Astrocyte of the hippocampus (primary cell): ENCODE measurements around the gene TRAPPC3L.
A peak's percentile ranks its signal among the peaks of the same experiment; 100 is the strongest.

ENCODE experiments used
- DNase-seq: peaks from one replicate; pipeline ENCODE4 v3.0.0; 2011; ENCODE audit warnings: low read depth, low spot score

Gene TRAPPC3L

DNA sequence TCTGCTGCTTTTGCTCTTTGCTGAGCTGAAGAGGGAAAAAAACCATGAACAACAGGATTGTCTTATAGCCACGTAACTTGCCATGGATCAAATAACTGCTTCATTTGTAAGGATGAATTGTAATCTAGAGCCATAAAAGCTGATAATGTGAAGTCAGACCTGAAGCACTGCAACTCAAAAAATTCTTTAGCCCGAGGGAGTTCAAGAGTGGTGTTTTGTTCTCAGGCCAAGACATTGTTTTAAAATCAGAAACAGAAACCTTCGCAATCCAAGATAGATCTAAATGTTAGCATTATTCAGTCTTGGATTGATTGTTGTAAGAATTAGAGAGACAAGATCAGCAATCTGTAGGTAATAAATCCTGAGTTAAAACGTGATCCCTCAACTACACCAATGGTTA, at the start of gene TRAPPC3L:
TSS of gene TRAPPC3L (minus strand) at position 34 of the 400 bp plus-strand sequence. CDS start 170 bp downstream, outside the sequence.
- DNase-seq: no peak

- DNase-seq: no peak
Measured at GRCh38 chr6:116595247-116595646, 49.8 kb upstream of the TRAPPC3L start.

- no peak for DNase-seq
Measured at GRCh38 chr6:116586738-116587137, 41.3 kb upstream of the TRAPPC3L start.

- no peak for DNase-seq
Measured at GRCh38 chr6:116586276-116586675, 40.8 kb upstream of the TRAPPC3L start.

DNA sequence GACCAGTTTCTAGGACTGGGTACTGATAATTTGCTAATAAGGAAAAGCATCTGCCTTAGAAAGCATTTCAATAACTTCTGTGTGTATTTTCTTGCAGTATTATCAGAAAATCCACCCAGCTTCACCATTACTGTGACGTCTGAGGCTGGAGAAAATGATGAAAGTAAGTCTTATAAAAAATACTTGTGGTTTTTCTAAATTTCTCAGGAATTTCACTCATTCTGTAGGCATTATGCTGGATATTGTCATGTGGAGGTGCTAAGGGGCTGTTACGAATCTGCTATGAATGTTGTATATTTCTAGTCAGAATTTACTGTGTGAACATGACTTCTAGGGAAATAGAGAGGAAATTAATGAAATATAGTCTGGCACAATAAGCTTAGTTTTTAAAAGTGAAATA, 34.7 kb upstream of the TRAPPC3L start:
- DNase-seq: peak; percentile 68

- no peak for DNase-seq
Measured at GRCh38 chr6:116579143-116579542, 33.7 kb upstream of the TRAPPC3L start.

- DNase-seq: no peak
Measured at GRCh38 chr6:116578335-116578734, 32.9 kb upstream of the TRAPPC3L start.

DNA sequence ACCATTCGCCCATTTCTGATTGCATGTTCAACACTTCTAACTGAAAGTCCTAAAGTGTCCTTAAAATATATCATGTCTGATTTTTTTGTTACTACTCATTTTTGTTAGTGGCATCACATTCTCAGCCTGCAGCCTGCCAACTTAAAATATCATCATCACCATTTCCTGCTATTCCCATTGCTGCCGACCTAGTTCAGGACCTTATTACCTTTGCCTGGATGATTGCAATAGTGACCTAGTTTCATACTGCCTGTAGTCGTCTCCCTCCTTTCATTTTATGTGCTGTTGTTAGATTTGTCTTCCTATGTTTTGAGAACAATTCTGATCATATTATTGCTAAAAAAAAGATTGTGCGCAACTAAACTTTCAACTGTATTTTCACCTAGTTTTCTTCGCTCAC, 32.0 kb upstream of the TRAPPC3L start:
- DNase-seq: no peak

- DNase-seq: no peak
Measured at GRCh38 chr6:116575227-116575626, 29.7 kb upstream of the TRAPPC3L start.

- peak; percentile 56 for DNase-seq
Measured at GRCh38 chr6:116572162-116572561, 26.7 kb upstream of the TRAPPC3L start.

GRCh38 chr6:116571683-116572000, 26.2 kb upstream of the TRAPPC3L start:
- no peak for DNase-seq

DNA sequence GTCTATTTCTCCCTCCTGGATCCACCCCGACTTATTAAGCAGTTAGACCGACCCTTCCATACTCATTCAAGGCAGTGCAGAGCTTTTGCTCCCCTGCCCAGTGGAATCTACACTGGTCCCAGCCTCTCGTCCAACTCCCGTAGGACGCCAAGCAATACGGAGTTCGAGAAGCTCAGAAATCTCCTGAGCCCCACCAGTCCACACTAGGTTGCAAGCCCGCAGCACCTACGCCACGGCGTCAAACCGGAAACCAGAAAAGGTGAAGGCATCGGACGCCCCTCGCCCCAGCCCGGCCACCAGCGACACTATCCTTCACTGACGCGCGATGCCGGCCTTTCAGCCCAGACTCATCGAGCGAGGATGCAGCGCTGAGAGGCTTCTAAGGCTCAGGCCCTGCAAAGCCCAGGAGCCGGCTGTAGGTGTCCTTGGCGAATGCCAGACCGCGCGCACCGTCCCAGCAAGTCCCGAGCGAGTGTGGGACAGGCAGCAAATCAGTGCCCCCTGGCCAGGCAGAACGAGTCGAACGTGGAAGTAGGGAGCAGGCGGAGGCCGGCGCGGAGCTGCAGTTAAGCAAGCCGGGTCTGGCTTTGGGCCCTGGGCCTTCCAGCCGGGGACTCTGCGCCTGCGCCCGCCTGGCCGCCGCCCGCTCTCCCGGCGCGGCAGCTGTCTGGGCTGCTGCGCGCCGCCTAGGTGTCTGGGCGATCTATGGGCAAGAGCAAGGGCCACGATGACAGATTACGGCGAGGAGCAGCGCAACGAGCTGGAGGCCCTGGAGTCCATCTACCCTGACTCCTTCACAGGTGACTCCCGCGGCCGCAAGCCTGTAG, 25.6 kb upstream of the TRAPPC3L start, which contains the start of gene RWDD1:
TSS of gene RWDD1 (plus strand) at position 649 of the 827 bp plus-strand sequence. CDS start at position 728, 79 bp downstream.
- peak; percentile 100 for DNase-seq

DNA sequence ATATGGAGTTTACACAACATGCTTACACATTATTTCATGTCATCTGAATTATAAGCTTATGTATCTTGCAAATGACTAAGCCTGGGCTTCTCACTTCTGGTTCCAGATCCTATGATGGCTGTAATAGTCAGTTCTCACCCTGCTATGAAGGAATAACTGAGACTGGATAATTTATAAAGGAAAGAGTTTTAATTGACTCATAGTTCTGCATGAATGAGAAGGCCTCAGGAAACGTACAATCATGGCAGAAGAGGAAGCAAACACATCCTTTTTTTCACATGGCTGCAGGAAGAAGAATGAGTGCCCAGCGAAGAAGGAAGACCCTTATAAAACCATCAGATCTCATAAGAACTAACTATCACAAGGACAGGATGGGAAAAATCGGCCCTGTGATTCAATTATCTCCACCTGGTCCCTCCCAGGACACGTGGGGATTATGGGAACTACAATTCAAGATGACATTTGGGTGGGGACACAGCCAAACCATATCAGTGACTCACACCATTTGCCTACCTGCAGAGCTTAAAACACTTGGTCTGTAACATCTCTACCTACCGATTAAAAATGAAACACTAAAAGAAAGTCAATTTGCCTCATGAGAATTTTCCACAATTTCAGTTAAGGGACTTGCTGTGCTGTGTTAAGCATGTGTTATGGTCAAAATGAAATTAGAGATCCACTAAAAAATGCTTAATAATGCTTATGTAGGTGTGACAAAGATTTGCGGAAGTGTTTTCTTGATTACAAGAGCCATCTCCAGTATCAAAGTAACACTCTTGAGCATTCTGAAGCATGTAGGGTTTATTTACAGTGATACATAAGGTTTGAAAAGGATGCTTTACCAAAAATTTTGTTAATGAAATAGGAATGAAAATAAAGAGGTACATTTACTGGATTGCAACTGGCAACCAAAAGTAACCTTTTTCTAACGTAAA, 23.6 kb upstream of the TRAPPC3L start:
- no peak for DNase-seq

DNA sequence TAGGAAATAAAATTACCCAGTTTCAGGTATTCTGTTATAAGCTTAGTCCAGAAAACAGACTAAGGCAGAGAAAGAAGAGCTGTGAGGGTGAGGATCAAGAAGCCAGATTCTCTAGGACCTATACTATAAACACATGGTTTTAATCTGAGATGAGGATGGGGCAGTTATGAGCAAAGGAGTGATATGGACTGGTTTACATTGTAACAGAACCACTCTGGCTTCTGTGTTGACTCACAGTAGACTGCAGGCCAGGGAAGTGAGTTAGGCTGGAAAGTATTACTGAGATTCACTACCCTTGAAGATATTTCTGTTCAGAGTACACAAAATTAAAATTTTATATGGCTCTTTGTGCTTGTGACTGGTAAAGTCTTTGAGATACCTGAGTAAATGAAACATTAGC, 22.6 kb upstream of the TRAPPC3L start:
- DNase-seq: no peak

GRCh38 chr6:116564921-116565872, 19.7 kb upstream of the TRAPPC3L start:
- peak; percentile 69 for DNase-seq

DNA sequence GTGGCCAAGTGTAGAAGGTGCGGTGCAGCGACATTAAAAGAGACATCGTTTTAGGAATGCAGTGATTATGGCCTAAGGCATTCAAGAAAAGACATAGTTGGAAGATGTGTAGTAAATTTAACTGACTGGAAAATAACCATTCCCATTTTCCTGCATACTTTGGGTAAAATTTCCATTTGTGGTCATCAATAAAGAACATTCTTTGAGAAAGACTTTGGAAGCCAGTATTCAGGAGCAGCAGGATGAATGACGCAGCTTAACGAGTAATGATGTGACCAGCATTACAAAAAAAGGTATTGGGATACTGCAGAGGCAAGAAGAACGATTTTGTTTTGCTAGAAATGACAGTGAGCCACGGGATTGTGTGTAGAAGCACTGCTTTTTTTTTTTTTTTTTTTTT, 18.8 kb upstream of the TRAPPC3L start:
- DNase-seq: peak; percentile 71

DNA sequence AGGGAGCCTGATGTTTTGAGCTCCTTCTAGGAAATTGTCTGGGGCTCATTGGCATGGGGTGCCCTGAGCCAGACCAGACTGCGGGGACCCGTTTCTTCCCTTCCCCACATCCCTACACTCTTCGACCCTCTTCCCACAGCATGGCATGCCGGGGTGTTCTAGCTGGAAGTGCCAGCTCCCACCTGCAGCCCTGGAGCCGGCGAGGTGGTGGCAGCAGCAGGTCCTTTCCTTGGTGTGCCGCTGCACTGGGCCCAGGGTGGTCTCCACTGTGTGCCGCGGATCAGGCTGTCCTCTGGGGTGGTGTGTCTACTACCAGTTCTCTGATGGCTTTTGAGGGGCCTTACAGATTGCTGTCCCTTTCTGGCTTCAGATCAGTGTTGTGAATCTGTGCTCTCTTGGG, 18.3 kb upstream of the TRAPPC3L start:
- DNase-seq: no peak

GRCh38 chr6:116562614-116563013, 17.1 kb upstream of the TRAPPC3L start:
- no peak for DNase-seq

DNA sequence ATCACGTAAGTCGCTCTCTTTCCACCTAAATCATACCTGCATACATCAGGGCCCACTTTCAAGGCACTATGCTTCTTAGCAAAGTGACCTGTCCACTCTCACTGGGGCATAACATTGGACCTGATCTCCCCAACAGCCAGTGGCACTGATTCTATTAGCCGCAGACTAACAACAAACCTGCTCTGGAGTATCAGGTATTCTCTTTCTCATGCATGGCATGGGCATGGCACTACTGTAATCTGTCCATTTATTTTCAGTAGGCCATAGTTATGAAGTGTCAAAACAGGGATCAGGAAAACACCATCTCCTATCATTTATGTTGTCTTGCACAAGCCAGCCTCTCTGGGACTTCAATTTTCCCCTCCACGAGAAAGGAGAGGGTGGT, 16.5 kb upstream of the TRAPPC3L start:
- no peak for DNase-seq

DNA sequence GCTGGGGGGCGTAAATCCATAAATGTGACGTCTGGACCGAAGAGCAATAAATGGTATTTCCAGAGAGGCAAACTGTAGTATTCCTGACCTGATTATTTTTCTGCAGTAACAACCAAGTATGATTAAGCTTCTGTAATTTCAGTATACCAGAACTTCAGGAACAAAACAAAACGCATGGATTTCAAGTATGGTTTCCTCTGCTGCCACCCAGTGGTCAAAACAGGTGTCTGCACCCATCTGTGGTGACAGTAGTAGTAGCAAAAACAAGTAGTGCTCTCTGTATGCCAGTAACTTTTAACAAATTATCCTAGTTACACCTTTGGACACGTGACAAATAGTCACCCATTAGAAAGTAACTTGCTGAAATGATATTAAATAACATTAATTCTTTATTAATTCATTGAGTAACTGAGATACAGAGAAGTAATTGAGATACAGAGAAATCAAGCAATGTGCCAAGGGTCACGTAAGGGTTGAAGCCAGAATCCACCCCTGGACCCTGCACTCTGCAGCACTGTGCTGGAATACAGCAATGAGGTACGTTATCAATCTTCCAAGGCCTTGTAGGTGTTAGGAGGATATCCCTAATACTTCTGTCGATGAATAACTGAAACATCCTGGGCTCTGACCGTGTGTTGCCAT, 16.0 kb upstream of the TRAPPC3L start:
- DNase-seq: peak; percentile 86

DNA sequence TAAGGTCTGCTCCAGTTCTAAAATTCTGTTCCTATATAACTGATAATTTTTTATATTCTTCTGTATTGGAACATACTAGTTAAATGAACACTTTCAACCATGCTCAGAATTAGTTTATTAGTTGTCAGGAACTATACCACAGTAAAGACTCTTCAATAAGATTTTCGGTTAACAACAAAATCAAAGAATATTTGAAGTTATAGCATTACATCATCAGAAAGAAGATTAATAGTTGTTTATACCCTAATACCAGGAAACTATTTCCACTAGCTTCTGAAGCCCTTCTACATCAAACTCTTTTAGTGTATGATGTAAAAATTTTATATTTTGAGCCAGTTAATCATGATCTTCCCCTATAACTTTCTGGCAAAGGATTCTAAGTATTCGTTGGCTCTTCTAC, 14.6 kb upstream of the TRAPPC3L start:
- DNase-seq: no peak
